ENCODE results near the gene NREP.

NREP gene, protein sequence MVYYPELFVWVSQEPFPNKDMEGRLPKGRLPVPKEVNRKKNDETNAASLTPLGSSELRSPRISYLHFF

DNA sequence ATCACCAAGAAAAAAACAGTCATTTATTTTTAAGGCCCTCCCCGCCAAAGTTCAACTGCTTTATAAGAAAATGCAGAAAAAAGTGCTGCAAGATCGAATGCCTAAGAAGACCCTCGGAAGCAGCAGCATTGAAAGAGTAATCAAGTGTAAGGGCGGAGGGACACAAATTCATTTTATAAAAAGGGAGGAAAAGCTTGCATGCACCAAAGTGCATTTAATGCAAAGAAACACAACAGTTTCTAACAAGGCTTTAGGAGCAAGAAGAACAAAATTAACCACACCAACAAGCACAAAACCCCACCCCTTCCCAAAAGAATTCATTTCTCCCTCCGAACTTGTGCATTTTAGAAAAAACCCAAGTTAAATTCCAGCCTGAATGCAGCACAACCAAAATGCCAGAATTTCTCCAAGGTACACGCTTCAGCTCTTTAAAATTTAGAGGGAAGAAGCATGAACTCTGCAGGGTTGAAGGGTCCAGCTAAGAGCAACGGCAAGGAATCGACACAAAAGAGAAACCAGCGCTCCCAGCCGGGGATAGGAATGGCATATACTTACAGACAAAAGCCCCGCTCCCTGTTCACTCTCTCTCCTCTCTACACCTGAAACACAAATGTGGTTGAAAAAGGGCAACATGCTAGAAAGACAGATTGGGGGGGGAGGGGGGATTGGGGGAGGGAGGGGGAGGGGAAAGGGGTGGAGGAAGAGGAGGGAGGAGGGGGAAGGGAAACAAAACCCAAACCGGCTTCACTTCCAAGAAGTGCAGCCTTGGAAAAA, at the start of gene NREP:
Gene NREP, minus strand, starts transcription at position 614 of the 774 bp plus-strand sequence. CDS start 1,422 bp downstream, outside the sequence.
- DNase-seq (ENCODE audit: low read depth in 3 of 3), result no peak

DNA sequence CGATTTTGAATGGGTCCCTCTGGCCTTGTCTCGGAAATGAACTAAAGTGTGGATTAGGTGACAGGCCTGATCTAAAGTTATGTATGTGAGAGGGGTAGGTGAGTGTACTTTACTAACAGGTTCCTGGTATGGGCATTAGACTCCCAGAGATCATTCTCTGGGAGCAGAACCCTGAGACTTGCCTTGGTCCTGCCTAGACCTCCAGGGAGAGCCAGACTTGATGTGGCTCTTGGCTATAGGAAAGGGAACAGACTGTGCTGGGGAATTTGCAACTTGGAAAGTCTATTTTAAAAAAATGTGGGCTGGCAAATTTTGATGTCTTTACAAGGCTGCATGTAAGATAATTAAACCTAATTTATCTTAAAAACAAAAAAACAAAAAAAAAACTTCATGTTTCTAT, 49.8 kb upstream of the NREP start:
- no peak for DNase-seq (ENCODE audit: low read depth in 3 of 3)

DNA sequence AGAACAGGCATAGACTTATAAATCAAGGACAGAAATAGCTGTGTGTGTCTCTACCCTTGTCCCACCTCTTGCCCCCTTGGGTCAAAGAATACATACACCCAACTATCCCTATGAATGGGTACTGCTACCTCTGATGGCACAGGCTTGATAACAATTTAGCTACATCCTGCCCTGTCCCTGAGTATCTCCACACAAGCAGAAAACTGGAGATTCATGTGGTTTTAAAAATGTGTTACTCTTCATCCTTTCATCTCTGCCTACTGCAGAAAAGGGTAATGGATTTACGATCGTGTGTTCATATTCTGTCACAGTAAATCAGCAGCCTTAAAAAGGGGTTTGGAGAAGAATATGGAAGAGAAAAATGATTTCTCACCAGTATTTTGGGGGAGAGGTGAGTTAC, 49.2 kb upstream of the NREP start:
- no peak for DNase-seq (ENCODE audit: low read depth in 3 of 3)

DNA sequence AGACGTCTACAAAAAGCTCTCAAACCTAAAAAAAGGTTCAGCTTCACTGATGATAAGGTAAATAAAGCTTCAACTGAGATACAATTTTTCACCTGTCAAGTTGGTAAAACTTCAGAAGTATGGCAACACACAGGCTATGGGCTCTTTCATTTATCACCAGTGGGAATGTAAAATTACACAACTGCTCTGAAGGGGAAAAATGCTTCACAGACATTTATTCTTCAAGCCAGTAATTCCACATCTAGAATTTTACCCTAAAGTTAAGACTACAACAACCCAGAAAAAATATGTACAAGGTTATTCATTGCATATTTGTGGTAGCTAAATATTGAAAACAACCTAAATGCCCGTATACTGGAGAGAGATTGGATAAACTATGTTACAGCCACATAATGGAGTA, 48.1 kb upstream of the NREP start:
- no peak for DNase-seq (ENCODE audit: low read depth in 3 of 3)

DNA sequence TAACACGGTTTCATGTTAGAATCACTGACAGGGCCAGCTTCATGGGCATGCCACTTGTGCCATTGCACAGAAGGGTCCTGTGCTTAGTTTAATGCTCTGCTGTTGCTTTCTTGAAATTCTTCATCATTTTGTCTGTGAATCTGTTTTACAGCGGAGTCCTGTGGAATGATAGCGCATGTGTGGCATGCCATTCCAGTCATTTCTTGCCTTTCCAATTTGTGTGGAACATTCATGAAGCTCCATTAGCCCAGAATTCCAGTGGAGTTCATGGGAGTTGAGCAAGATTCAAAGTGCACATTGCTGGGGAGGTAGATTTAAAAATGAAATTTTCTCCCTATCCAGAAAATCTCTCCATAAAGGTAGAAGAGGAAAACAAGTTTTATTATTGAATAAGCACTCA, 43.4 kb upstream of the NREP start:
- no peak for DNase-seq (ENCODE audit: low read depth in 3 of 3)

DNA sequence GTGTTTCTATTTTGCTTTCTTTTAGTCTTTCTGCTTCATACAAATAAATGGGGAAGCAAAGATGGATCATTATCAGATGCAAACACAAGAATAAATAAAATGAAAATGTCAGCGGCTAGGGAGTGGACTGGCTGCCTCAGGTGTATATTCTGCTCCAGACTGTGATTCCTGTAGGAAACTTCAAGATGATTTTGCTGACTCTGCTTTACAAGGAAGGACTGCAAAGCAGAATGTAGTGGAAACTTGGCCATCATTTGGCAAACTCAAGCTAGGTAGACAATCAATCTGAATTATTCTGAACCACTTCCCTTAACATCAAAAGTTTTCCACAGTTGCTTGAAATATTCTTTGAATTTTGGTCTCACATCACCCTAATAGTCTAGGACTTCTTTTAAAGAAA, 38.1 kb upstream of the NREP start:
- no peak for DNase-seq (ENCODE audit: low read depth in 3 of 3)

DNA sequence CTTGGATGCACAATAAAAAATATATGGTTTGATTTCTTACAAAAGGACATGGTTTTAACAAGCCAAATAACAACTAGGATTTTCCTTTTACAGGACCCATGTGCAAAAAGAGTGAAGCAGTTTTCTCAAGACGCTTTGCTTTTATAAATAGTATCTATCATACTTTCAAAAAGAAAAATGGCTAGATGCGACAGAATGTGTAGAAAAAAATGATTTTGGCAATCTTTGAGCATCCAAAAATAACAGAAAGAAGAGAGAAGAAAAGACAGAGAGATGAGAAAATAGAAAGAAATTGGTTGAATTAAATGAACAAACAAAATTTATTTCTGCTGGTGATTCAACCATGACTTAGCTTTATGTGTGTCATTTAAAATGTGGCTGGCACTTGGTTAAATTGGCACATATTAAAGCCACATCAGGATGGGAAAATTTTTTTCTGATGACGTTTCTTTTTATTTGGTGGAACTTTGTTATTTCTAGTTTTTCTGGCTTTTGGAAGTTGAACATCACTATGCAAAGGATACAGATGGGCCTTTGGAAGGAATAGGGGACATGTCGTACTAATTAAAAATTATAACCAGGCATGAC, 35.6 kb upstream of the NREP start:
- DNase-seq (ENCODE audit: low read depth in 3 of 3), result no peak

DNA sequence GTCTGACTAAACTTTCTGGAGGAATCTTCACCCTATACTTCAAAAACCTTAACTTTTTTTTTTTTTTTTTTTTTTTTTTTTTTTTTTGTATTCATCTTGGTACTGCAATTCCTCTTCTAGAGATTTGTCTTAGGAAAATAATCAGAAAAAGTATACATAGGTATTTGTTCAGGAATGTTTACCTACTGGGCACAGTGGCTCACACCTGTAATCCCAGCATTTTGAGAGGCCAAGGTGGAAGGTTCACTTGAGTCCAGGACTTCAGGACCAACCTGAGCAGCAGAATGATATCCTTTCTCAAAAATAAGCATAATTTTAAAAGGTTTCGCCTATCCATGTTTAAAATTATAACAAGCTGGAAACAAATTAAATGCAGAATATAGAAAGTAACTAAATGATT, 33.3 kb upstream of the NREP start:
- DNase-seq (ENCODE audit: low read depth in 3 of 3), result no peak

DNA sequence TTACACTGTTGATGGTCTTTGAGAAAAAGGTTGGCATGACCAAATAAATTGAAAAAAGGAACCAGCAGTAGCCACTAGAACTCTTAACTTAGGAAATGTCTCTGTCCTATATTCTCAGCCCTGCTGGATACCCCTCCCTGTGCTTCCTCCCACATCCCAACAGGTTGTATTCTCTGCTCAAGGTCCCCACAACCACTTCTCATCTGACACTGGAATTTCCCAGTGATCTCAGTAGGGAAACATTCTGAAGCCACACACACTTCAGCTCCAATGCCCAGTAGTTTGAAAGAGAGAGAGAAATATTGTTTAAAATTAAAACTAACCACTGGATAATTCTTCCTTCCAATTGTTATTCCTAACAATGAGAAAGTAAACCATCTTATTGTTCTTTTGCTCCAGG, 30.0 kb upstream of the NREP start:
- DNase-seq (ENCODE audit: low read depth in 3 of 3), result no peak

DNA sequence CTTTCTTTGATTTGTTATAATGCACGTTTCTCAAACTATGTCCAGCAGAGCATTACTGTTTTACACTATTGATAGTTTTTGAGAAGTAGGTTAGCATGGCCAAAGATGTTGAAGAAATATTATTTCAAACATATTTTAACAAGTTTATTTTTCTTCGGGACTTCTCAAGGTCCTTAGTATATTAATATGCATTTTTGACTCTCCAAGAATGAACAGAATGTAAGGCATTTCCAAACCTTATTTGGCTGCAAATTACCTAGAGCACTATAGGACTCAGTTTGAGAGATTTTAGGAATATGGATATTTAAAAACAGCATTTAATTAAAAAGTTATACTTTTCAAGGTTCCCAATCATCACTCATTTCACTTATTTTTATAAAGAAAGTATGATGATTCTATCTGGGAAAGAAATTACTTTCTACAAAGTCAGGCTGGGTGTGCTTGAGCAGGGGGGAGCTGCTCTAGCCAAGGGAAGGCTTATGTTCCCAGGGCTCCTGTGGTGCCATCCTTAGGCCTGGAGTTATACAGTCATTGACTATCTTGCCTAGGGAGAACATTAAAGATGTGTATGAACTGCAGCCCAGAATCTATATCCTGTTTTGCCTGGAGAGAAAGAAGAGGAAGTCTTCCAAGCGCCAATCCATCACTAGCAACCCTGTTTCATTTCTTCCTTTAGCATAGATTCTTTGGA, 27.6 kb upstream of the NREP start:
- no peak for DNase-seq (ENCODE audit: low read depth in 3 of 3)

DNA sequence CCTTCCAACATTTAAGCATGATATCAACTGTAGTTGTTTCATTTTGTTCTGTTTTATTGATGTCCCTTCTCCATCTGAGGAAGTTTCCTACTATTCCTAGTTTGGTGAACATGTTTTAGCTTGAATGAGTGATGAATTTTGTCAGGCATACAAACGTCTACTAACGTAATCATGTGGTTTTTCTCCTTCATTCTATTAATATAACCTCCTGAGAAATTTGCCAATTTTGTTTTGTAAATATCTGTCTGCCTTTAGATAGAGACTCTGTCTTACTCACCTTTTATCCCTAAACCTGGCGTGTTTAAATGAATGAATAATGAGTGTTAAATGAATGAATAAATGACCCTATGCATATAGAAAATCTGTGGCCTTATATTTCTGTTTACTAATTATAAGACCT, 26.5 kb upstream of the NREP start:
- no peak for DNase-seq (ENCODE audit: low read depth in 3 of 3)

DNA sequence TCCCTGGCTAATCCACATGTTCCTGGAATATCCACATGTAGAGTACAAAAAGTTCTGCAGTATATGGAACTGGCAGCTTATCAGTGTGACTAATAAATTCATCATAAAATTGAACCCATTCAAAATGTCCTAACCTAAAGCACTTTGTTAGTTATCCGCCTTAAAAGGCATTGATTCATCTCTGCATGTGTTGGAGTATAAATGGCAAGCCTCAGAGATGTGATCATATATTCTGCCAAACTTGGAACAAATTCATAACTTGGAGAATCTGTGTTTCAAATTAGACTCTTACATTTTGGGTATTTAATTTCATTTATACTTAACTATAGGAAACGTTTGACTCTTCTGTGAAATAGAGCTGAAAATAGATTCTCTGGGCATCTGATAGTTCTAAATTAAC, 25.2 kb upstream of the NREP start:
- DNase-seq (ENCODE audit: low read depth in 3 of 3), result no peak

DNA sequence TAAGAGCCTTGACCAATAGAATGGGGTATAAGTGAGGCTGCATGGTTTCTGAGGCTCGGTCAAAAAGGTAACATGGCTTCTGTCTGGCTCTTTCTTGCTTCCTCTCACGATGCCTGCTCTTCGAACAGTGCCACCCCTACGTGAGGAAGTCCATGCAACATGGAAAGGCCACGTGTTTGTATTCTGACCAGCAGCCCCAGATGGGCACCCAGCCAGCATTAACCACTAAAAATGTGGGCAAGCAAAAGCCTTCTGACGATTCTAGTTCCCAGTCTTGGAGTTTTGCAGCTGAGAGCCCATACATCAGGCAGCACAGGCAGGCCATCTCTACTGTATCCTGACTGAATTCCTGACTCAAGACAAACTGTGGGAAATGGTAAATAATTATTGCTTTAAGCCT, 24.2 kb upstream of the NREP start:
- no peak for DNase-seq (ENCODE audit: low read depth in 3 of 3)

DNA sequence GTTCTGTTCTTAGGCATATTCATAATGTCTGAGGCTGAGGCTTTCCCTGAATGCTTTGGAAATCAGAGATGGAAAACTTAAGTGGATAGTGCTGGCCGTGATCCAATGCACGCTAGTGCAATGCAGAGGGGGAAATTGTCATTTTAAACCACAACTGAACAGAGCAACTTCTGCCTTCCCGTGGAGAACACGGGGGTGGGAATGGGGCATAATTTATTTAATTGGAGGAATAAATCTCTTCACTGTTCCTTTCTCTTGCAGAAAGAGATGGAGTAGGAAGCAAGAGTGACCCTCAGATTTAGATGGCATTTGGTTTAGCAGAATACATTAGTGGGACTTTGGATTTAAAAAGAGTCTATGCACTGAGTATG, 22.9 kb upstream of the NREP start:
- DNase-seq (ENCODE audit: low read depth in 3 of 3), result no peak

DNA sequence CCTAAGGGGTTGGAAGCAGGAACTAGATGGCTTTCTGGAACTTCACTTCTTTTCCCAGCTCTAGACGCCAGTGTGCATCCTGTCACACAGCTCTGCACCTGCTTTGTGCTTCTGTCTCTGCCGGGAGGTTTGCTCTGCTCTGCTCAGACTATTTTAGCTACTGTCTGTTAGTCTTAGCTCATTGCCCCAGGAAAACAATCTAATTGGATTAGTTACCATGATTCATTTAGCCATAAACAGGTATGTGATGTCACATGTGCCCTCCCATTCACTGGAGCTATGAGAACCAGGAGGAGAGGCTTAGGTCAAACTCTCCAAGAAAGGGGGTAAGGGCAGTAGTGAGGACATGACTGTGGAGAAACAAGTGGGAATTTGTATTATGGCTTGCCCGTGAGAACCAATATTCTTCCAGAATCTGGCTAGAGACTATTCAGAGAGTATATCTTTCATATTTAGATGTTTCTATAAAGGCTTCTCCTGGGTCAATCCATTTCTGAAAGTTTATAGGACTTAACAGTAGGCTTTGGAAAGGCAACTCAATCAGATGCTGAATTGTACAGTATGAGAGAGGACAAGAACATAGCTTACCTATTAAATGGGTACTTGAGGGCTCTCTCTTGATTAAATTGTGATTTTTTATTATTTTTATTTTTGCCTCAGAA, 22.4 kb upstream of the NREP start:
- no peak for DNase-seq (ENCODE audit: low read depth in 3 of 3)

DNA sequence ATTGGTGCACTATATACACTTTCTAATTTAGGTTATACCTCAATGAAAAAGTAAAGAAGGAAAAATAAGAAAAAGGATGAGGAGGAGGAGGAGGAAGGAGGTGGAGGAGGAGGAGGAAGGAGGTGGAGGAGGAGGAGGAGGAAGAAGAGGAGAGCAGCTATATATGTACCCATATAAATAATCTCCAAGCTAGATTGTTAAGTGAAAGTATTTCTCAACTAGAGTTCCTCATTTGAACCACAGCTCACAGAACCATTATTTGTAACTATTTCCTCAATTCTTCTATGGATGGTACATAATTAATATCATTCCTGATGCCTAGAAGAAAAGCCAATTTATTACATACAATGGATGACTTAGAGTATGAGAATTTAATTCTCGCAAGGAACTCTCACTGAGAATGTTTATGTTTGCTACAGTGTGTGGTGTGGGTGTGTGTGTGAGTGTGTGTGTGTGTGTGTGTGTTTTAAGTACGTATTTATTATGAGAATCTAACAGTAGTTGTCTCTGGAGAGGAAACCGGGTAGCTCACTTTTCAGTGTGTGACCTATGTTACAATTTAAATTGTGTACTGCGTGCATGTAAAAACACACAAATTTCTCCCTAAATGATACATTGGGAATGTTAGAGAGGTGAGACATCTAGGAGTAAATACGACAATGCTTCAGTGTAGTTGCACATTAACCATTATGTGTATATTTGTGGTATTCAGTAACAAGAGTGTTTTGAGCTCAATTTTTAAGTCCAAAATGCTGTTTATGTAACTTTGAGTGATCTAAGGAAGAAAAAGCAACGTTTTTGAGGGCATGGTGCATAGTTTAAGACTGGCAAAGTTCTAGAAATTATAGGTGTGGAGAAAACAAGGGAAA, 20.2 kb upstream of the NREP start:
- no peak for DNase-seq (ENCODE audit: low read depth in 3 of 3)

DNA sequence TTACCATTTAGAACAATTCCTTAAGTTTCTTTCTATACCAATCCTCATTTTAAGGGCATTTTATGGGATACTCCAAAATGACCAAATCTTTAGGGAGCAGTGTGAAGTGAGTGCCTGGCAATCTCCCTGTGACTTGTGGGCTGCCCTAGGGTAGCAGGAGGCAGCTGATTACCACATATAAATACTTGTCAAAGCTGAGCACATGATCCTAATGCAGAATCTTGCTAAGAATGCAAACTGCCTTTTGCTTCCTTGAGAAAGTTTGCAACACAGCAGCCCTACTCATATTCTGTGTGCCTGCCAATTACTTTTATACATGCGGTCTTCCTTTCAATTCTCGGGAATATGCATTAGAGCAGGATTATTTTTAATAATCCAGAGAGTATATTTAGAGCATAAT, 18.2 kb upstream of the NREP start:
- DNase-seq (ENCODE audit: low read depth in 3 of 3), result no peak

DNA sequence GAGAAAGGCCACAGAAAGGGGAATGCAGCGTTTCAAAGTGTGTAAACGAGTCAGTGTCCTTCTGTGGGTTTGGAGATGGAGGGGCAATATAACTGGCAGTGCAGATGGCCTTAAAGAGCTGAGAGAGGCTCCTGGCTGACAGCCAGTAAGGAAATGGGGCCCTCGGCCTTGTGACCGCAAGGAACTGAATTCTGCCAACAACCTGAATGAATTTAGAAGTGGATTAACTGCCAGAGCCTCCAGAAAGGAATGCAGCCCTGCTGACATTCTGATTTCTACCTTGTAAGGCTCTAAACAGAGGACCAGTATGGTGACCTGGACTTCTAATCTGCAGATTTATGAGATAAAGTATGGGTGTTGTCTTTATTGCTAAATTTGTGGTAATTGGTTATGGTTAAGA, 17.5 kb upstream of the NREP start:
- no peak for DNase-seq (ENCODE audit: low read depth in 3 of 3)

DNA sequence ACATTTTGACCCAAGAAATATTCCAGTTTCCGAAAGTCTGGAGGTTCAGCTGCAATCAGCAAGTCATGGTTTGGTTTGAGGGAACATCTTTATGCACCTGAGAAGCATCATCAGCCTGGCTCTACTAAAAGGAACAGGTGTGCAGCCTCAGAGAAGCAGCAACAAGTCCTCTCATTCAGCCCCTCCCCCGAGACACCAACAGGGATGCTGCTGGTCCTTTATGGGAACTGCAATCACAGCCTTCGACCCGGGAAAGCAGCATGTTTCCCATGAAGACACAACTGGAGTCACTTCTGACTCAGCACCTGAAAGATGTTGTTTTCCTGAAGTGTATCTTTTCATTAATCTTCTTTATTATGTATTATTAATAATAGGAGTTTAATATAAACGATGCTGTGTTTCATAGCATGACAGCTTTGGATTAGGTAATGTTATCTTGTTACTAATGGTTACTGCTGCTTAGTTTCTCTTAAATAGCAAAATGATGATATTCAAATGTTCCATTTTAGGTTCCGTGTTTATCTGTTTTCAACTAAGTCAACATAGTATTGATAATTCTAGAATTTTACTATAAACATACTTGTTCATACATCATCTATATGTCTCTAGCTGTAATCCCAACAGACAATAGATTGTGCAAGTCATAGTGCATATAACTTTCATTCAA, 15.6 kb upstream of the NREP start:
- no peak for DNase-seq (ENCODE audit: low read depth in 3 of 3)

DNA sequence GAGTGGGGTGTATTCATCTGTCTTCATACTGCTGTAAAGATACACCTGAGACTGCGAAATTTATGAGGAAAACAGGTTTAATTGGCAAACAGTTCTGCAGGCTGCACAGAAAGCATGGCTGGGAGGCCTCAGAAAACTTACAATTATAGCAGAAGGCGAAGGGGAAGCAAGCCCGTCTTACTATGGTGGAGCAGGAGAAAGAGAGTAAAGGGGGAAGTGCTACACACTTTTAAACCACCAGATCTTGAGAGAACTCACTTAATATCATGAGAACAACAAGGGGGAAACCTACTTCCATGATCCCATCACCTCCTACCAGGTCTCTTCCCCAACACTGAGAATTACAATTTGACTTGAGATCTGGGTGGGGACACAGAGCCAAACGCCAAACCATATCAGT, 12.5 kb upstream of the NREP start:
- no peak for DNase-seq (ENCODE audit: low read depth in 3 of 3)
